GM19351 (cell line): ENCODE measurements around the gene UBE2J2.

Experiments
- ATAC-seq: cut with Tn5 transposase; IDR thresholded peaks from one replicate; pipeline ENCODE4 v1.9.1; 2021; ENCODE audit warnings: mild to moderate bottlenecking, moderate library complexity; ENCODE audit not compliant: unreplicated experiment

UBE2J2 gene

GRCh38 chr1:1231400-1232207 lies 42.0 kb downstream of the UBE2J2 start, which contains the start of gene SDF4:
Gene SDF4, minus strand, starts transcription at chr1:1232001. Its CDS starts 3,229 bp downstream, at chr1:1228772.
- ATAC-seq, result peak; percentile 90

- ATAC-seq, result no peak
Observed at GRCh38 chr1:1230656-1231399, 42.8 kb downstream of the UBE2J2 start.

DNA sequence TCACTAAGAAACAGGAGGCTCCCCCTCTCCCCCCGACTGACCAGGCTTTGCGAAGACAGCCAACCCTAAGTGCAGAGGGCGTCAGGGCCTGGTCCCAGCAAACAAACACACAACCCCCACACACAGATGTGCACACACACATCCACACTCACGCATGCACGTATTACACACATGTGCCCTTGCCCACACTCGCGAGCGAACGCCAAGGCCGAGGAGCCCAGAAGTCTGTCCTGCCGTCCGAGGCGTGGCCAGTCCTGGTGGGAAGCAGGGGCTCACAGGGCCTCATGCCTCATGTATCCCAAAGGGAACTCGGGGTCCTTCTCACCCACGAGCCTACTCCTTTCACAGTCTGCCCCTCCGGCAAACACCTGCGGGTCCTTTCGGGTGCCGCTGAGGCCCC lies 43.9 kb downstream of the UBE2J2 start:
- ATAC-seq, result no peak

DNA sequence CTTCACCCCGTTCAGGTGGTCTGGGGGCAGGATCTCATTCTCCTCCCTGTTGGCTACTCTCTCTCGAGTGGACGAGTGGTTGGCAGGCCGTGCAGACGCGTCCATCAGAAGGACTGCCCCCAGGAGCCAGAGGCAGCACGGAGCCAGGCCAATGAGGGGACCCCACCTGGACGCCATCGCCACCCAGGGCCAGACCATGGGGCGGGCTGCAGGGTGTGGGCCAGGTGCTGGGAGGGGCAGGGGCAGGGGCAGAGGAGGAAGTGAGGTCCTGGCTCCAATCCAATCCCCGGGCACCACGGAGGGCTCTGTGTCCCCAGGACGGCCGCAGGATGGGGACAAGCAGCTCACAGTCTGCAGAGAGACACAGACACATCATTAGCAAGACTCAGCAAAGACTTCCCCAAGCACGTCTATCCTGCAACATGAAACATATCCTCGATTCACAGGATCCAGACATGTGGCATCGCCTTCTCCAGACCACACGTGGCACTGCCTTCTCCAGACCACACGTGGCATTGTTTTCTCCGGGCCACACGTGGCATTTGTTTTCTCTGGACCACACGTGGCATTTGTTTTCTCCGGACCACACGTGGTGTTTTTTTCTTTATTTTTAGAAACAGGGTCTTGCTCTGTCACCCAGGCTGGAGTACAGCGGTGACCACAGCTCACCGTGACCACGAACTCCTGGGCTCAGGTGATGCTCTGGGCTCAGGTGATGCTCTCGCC lies 44.9 kb downstream of the UBE2J2 start:
- no peak for ATAC-seq

DNA sequence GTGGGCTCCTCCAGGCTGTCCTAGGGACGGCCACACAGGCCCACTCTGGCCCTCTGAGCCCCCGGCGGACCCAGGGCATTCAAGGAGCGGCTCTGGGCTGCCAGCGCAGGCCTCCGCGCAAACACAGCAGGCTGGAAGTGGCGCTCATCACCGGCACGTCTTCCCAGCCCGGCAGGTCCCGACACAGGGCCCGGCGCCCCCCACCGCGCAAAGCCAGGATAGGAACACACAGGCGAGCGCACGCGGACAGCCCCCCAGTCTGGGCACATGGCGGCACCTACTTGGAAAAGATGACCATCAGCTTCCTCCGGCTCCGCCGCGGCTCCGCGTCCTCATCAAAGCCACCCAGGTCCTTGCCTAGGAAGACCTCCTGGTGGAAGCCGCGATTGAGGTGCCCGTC lies 45.5 kb downstream of the UBE2J2 start:
- no peak for ATAC-seq

GRCh38 chr1:1227386-1227785 lies 46.3 kb downstream of the UBE2J2 start:
- no peak for ATAC-seq

GRCh38 chr1:1226566-1227362 lies 46.9 kb downstream of the UBE2J2 start:
- ATAC-seq, result no peak

DNA sequence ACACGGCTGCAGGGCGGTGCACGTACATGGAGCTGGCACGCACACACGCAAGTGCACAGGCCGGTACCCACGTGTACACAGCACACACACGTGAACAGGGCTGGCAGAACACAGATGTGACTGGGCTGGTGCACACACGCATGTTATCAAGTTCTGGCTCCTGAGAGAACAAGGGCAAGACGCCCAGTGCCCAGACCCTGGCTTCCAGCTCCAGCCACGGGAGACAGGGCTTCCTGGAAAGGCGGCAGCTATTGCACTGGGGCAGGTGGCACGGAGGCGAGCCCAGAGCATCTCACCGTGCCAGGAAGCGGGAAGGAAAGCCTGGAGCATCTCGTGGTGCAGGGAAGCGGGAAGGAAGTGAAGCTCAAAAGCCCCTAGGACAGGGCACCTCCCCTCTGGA lies 47.7 kb downstream of the UBE2J2 start:
- no peak for ATAC-seq

DNA sequence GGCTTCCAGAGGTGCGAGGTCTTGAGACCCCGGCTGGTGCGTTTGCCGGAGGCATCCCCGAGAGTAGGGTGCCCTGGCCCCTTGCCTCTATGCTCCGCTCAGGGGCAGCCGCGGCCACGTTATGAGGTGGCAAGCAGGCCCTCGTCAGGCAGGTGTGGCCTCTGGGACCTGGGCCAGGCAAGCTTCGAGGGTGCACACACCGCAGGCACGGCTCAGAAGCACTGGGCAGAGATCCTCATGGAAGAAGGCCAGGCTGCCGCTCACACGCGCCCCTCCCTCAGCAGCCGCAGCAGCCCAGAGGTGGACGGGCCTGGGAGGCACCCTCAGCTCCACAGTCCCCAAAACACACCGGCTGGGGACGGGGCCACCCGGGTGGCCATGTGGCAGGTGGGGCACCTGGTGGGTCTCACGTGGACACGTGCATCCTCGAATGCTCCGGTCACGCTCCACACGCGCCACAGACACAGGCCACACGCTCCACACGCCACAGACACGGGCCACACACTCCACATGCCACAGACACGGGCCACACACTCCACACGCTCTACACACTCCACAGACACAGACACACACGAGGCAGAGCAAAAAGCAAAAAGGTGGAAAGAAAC lies 48.3 kb downstream of the UBE2J2 start:
- no peak for ATAC-seq

DNA sequence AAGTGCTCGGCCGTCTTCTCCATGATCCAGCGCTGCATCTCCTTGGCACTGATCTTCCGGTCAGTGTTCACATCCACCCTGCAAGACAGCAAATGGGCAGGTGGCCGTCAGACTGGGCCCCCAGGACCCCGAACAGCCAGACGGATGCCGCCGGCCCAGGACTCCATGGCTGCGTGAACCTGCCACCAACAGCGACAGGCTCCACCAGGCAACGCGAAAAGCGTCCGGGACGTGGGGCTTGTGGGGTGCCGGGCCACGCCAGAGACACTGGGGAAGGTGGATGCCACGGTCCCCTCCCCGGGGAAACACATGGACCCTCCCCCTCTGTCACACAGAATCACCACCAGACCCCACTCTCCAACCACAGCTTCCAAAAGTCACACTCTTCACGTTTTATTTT lies 49.8 kb downstream of the UBE2J2 start:
- ATAC-seq, result no peak

- ATAC-seq, result no peak
Observed at GRCh38 chr1:1223321-1223720, 50.3 kb downstream of the UBE2J2 start.

DNA sequence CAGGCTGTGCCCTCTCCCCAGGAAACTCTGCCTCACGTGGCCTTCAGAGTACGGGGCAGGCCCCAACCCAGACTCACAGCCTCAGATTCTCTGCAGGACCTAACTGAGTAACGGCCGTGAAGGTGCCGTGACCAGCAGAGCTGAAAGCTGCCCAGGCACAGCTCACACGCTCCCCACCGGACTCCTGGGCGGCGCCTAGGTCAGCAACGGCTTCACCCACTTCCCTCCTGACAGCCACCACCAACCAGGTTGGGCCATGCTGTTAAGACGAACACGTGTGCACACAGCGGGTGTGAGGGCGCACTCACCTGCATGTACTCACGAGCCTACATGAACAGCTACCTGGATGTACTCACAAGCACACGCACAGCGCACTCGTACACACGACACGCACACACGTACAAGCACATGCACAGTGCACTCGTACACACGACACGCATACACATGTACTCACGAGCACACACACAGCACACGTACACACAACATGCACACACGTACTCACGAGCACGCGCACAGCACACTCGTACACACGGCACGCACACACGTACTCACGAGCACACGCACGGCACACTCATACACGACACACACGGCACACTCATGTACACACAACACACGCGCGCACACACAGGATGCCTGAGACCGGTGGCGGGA lies 51.0 kb downstream of the UBE2J2 start:
- ATAC-seq, result no peak

DNA sequence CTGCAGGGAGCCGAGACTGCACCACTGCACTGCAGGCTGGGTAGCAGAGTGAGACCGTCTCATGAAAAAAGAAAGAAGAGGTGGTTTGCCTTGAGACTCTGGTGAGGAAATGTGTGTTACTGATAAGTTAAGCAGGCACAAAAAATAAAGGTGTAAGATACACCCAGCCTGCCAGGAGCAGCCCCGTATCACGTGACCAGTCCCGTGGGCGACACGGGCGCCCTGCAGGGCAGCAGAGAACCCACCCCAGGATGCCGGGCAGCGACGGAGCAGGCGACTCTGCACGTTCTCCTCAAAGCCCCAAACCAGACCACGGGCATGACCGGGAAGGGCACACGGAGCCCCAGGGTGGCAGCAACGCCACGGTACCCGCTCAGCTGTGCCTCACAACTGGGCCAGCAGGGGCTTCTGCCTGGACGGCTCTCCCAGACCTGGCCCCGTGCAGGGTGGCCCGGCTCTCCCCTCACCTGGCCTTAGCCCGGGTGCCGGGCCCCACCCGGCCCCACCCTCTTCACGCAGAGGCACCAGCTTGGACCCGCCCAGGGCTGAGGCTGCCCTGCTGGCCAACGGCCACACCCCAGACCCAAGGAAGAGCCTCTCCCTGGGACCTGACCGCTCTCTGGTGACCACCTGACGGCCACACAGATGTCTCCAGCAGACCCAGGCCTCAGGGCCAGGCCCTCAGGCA lies 51.6 kb downstream of the UBE2J2 start:
- no peak for ATAC-seq

DNA sequence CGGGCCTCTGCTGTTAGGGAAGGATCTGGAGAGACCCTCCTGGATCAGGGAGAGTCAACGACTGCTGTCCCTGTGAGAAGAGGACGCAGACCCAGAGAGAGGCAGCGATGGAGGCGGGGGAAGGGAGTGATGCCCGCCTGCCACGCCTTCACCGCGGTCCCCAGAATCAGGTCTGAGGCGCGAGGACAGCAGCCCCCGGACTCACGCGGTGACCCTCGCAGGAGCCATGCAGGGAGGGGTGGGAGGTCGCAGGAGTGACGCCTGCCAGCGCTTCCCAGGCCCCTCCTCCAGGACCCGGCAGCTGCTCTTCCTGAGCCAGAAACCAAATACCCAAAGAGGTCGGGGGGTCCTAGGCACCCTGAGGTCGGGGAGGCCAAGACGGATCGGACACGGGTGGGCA lies 53.5 kb downstream of the UBE2J2 start:
- ATAC-seq, result no peak

- ATAC-seq, result no peak
Observed at GRCh38 chr1:1219341-1219740, 54.3 kb downstream of the UBE2J2 start.

- no peak for ATAC-seq
Observed at GRCh38 chr1:1218524-1219200, 55.0 kb downstream of the UBE2J2 start.

GRCh38 chr1:1217621-1218523 lies 55.8 kb downstream of the UBE2J2 start:
- no peak for ATAC-seq
